GM18499 (cell line): ENCODE measurements around the gene KCNA2.
A peak's percentile ranks its signal among the peaks of the same experiment; 100 is the strongest.

ENCODE experiments used
- ATAC-seq: cut with Tn5 transposase; IDR thresholded peaks from one replicate; pipeline ENCODE4 v1.9.1; 2021; ENCODE audit warnings: moderate number of reproducible peaks; ENCODE audit not compliant: insufficient read depth, unreplicated experiment

The KCNA2 gene

DNA sequence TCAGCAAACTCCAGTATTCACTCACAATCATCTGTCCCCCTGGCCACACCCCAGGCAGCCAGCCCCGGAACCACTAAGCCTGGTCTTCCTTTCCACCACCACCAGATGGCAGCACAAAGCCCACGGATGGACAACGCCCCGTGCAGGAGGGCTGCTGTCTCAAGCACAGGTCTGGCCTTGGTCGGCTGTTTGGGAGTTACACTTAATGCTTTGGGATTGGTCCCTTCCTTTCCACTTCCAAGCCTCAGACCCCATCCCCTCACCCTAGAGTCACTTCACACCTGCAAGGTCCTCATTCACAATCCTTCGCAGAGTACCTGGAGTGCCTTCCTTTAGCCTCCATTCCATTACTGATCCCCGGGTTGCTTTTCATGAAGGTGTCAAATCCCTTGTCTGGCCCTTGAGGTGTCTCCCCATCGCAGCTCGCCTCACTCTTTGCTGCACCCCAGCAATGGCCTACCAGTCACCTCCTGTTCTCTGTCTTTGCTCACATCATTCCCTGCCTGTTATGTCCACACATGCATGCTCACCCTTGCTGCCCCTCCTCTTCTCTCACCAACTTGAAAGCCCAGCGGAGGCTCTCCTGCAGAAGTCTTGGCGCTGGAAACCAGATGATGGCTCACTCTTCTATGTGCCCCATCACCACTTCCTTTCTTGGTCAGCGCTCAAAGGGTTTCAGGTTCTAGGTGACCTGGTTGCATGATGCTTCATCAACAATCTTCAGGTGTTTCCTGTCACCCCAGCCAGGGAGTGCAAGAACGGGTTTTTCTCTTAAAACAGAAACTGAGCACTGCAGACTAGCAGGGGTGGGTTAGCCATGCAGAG lies 24.9 kb upstream of the KCNA2 start:
- ATAC-seq: no peak

GRCh38 chr1:110628323-110629105 lies 22.4 kb upstream of the KCNA2 start:
- no peak for ATAC-seq

GRCh38 chr1:110627764-110628163 lies 21.6 kb upstream of the KCNA2 start:
- ATAC-seq: no peak

GRCh38 chr1:110626889-110627288 lies 20.7 kb upstream of the KCNA2 start:
- no peak for ATAC-seq

GRCh38 chr1:110620686-110621085 lies 14.5 kb upstream of the KCNA2 start:
- ATAC-seq: no peak

GRCh38 chr1:110620250-110620615 lies 14.1 kb upstream of the KCNA2 start:
- ATAC-seq: no peak

- ATAC-seq: peak; percentile 62
Measured at GRCh38 chr1:110619412-110620249, 13.5 kb upstream of the KCNA2 start.

GRCh38 chr1:110618668-110619067 lies 12.5 kb upstream of the KCNA2 start:
- no peak for ATAC-seq

DNA sequence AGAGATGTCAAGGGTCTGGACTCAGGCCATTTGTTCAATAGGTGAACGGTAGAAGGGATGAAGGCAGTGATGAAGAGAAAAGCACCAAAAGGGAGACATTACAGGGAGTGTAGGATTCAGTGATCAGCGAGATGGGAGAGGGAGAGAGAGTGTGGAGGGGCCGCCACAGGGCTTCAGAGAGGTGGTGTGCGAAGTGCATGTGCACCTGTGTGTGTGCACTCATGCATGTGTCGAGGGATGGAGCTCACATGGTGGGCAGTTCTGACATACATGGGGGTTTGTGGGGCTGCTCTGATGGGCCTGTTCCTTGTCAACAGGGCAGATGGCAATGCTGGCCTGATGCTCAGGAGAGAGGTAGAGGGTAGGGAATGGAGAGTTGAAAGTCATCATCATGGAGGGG lies 11.4 kb upstream of the KCNA2 start:
- ATAC-seq: no peak

DNA sequence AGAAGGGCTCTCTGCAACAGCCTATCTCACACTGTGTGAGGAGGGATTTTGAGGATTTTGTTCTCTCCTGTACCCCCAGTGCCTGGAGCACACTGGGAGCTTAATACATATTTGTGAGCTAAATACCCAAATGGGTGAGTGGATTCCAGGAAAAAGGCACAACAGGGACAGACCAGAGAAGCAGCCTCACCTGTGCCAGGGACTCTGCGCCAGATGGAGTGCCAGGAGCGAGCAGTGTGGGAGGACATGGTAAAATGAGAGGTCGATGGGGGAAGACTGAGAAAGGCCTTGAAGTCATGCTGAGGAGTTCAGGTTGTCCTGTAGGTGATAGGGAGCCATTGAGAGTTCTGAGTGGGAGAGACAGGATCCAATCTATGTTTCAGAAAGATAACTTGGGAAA lies 11.0 kb upstream of the KCNA2 start:
- ATAC-seq: no peak

- no peak for ATAC-seq
Measured at GRCh38 chr1:110616587-110616986, 10.4 kb upstream of the KCNA2 start.

- ATAC-seq: no peak
Measured at GRCh38 chr1:110615548-110616130, 9.5 kb upstream of the KCNA2 start.

DNA sequence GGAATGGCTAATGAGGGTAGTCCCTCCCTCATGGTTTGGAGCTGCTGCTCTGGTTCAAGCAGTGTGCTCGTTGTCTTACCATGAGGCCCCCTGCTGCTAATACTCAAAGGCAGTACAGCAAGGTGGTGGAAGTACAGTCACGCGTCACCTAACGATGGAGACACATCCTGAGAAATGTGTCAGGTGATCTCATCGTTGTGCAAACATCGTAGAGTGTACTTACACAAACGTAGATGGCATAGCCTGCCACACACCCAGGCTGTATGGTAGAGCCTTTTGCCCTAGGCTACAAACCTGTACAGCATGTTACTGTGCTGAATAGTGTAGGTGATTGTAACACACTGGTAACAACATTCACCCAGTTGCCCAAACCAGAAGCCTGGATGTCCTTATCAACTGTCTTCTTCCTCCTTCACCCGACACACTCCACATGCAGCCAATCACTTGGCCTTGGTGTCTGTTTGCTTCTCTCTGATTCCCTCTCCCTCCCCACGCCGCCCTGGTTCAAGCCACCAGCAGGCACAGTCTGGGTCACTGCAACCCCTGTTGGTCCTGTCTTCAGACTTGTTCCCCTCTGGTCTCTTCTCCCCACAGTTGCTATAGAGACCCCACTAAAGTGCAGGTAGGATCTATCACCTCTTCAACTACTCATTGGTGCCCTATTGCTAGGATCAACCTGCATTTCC lies 6.0 kb upstream of the KCNA2 start:
- no peak for ATAC-seq

DNA sequence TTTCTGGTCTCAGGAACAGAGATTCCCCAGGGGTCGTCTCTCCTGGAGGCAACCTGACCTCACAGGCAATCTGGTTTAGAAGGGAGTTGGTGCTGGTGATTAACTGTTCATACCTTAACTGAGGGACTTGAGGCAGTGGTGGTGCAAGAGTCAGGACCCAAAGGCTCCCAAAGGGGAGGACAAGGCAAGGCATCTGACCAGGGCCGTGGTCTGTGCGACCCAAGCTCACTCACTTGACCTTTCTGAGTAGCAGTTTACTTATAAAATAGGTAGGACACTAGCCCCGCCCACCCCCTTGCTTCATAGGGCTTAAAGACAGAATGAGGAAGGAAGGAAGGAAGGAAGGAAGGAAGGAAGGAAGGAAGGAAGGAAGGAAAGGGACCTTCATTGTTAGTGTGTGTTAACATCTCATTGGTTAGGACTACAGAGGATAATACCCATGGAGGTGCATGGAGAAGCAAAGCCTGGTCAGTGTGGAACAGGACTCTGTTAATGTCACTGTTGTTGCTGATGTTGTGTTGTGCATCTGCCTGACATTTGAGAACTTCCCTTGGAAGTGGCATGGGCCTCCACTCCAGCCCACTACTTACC lies 4.6 kb upstream of the KCNA2 start:
- ATAC-seq: no peak

DNA sequence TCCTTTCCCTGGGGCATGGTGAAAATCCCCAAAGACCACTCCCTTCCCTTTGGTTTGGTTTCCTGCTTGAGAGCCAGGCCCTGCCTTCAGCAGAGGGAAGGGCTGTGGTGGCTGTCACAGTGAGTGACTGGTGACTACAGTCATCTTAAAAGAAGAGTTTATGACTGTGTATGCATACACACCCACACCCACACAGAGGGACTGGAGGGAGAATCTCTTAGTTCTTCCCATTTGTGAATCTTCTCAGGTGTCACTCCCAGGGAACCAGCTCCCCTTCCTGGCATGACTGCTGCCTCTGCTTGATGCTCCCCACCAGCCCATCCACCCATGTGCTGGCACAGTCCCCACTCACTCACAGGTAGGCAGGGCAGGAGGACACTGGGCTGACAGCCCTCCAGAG lies 3.9 kb upstream of the KCNA2 start:
- ATAC-seq: no peak

GRCh38 chr1:110608247-110608646 lies 2.1 kb upstream of the KCNA2 start:
- no peak for ATAC-seq

GRCh38 chr1:110607536-110608230 lies 1.5 kb upstream of the KCNA2 start:
- no peak for ATAC-seq

- no peak for ATAC-seq
Measured at GRCh38 chr1:110606657-110607535, 738 bp upstream of the KCNA2 start.
